MM.1S (cell line): Measurements from ENCODE around the gene SELENOO.

Source experiments
- CTCF ChIP-seq: fragments of 300-600 bp; sonication (generic); IDR thresholded peaks from 2 replicates; pipeline ENCODE4 v1.5.1; 2016; ENCODE audit warnings: antibody characterized with exemption, low read length, mixed read lengths
- EZH2 ChIP-seq: fragments of 300-600 bp; sonication (generic); optimal IDR thresholded peaks from 2 replicates; pipeline ENCODE3; 2017; ENCODE audit warnings: low read depth, mild to moderate bottlenecking, antibody characterized with exemption, low read length, mixed read lengths
- EZH2phosphoT487 ChIP-seq: fragments of 300-600 bp; sonication (generic); IDR thresholded peaks from 2 replicates; pipeline ENCODE4 v1.6.1; 2018; ENCODE audit warnings: antibody characterized with exemption, low read length

- TF ChIP-seq CTCF, result no peak
- TF ChIP-seq EZH2phosphoT487, result no peak
- no peak for TF ChIP-seq EZH2
These were observed 18.4 kb upstream of the SELENOO start for GRCh38 chr22:50182176-50183081.
